NOMO-1 treated with dmso at 0.1 percent for 144 hours (cell line): ENCODE results near the gene JSRP1.

Source experiments
- DNase-seq: peaks from one replicate; lab custom pipeline; 2025; ENCODE audit not compliant: unreplicated experiment; lab: John Stamatoyannopoulos, UW

Gene JSRP1

DNA sequence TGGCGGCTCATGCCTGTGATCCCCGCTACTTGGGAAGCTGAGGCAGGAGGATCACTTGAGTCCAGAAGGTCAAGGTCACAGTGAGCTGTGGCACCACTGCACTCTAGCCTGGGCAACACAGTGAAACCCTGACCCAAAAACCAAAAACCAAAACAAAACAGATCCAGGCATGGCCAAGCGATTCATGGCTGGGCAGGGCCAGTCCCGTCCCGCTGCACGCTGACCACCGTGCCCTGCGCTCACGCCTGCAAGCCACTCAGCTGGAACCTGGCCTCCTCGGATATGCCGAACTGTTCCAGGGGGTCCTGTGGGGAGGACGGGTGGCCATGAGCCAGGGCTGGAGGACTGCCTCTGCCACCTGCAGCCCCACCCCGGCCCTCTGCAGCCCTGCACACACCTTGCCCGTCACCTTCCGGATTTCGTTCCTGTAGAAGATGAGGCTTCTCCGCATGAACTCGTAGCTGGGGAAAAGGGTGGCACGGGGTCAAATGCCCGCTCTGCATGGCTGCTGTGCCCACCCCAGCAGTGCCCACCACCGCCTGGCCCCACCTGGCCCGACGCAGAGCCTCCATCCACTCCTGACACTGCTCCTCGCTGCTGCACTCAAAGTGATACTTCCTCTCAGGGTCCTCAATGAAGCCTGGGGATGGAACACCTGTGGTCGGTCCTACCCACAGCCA is 22.5 kb downstream of the JSRP1 start:
- no peak for DNase-seq

DNA sequence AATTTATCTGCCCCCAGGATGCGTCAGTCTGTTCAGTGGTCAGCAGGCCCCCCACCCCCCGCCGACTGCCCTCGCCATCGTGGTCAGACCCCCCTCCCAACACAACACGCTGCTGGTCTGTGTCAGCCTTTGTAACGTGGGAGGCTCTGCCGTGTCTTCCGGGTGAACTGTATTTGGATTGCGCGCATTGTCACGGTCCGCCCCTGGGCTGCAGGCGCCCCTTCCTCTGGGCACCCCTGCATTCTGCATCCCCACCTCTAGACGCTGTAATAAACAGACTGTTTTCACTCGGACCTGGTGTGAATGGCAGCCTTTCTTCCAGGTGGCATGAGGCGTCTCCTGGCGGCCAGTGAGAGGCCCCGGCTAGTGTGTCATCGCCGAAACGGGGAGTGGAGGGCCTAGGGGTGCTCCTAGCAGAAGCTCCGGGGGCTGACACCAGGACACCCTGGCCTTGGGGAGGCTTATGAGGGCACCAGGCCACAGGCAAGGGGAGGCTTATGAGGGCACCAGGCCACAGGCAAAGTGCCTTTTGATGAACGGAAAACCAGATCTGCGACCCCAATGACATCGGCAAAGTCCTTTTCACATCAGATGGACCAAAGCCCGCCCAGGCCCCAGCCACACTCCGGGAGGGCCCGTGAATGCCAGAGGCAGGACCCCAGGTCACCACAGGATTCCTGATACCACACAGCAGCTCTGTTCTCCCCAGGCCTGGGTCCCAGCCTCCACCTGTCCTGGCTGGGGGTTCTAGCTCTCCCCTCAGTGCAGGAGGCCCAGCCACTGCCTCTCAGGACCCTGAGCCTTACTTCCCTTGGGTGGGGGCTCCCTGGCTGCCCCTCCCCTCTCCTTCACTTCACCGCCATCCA is 23.7 kb downstream of the JSRP1 start:
- DNase-seq, result no peak

DNA sequence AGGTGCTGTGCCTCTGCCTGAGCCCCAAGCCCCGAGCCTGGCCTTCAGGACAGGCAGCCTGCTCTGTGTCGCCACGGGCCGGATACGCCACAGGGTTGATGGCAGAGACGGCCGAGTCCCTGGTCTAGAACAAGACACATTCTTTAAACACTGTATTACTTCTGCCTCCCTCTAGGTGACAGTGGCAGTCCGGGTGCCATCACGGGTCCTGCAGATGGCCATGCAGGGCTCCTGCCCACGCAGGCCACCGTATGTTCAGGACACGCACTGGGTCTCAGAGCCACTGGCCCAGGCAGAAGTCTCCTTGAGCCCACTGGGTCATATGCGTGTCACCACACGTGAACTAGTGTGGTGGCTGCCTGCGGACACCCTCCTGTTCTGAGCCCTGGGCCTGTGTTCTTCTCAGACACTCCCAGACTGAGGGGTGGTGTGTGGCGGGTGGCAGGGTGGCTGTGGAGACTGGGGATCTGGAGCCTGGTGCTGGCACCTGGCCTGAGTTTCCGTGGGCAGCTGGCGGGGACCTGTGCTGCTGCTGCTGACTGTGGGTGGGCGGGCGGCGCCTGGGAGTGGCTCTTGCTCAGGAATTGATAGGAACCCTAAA is 24.5 kb downstream of the JSRP1 start:
- DNase-seq, result no peak

DNA sequence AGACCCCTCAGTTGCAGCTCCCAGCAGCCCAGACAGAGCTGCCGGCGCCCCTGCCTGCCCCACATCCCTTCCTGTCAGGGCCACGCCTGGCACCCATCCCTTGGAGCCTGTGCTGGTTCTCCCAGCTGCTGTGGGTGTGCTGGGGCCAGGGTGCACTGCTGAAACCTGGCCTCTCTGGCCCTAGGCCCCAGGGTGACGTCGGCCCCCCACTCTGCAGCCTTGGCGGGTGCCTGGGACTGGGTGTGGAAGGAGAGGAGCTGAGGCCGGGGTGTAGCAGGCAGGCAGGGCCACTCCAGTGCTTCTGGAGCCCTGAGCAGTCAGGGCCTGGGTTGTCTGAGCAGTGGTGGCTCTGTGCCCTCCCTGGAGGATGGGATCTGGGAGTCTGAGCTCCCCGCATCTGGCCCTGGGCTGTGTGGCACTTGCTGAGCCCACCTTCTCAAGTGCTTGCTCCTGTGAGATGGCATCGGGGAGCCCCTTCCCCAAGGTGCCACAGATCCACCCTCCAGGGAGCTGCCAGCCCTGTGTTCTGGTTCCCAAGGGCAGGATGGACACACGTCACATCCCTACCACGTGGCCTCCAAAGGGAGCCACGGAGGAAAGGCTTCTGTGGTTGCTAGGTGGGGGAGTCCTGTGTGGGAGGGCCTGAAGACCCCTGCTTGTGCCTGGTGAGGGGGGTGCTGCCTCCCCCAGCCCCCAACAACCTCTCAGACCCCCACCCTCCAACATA is 25.2 kb downstream of the JSRP1 start:
- DNase-seq, result no peak

DNA sequence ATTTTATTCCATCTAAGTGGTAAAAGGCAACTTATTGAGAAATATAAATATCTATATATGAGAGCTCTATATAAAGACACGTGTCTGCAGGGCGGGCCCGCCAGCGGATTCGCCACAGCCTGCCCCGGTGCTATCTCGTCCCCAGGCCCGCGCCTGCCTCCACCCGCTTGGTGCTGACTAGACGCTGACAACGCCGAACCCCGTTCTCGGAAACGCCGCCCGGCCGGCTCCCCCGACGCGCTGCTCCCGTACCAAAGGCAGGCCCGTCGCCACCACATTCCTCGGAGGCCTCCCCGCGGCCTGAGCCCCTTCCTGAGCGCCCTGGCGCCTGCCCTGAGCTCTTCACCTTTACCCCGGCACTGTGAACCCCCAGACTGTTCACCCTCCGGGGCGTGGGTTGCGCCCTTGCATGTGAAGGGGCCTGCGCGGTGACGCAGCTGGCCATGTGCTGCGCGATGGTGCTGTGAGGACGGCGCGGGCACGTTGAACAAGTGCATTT is 26.1 kb downstream of the JSRP1 start:
- no peak for DNase-seq

DNA sequence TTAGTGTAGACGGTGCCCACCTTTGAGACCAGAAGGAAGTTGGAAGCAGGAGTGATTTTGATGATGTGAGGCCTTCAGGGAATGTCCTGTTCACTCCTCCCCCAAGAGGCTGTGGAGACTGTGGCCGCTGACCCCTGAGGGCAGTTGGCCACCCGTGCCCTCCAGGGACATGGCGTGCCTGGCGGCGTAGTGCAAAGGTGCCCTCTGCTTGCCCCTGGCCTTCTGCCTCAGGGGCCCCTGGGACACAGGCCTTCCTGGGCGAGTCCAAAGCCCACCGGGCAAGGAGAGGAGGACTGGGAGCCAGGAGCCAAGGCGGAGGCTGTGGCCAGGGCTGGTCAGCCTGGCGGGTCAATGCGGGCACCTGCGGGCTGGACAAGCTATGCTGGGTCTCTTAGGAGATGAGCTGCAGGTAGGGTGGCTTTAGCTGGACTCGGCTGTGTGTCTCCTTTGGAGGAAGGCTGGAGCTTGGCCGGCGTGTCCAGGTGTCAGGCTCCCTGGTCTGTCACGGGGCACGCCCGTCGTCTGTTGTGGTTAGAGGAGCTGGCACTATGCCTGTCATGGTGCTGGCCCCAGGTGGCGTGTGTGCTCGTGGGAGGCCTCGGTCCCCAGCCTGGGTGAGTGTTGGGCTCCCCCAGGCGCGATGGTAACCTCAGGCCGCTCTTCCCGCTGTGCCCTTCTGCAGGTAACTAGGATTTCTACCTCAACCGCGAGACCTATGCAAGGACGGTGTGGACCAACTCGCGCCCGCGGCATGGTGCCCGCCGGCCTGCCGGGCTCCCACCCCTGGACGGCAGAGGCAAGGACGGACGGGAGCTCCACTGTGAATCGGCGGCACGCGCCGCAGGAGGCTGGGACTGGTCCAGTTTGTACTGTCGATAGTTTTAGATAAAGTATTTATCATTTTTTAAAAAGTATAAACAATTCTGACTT is 26.8 kb downstream of the JSRP1 start:
- no peak for DNase-seq

DNA sequence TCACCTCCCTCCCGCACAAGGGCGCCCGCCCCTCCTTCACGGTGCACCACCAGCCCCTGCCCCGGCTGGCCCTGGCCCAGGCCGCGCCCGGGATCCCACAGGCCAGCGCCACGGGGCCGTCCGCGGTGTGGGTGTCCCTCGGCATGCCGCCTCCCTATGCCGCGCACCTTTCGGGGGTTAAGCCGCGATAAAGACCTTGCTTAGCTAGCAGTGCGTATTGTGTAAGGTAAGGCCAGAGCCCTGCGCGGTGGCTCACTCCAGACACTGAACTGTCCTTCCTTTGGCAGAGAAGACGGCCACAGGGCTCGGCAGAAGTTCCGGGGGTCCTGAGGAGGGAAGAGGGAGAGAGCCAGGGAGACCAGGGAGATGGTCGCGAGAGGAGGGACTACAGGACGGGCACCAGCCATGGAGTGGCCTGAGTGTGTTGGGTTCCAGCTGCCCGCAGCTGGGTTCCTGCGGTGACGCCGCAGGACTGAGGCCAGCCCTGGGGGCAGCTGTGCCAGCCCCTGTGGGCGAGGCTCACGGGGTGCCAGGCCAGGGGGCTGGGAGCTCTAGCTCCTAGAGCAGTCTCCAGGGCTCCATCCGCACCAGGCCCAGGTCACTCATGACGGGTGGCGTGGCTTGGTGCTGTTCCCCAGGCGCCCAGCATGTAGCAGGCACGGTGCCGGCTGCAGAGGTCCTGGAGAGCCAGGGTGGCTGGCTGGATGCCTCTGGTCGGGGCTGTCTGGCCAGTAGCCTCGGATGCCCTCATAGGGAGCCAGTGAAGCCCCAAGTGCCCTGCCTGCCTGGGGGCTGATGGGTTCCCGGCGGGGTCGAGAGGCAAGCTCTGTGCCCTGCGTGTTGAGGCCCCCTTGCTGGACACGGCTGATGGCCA is 27.8 kb downstream of the JSRP1 start:
- no peak for DNase-seq

DNA sequence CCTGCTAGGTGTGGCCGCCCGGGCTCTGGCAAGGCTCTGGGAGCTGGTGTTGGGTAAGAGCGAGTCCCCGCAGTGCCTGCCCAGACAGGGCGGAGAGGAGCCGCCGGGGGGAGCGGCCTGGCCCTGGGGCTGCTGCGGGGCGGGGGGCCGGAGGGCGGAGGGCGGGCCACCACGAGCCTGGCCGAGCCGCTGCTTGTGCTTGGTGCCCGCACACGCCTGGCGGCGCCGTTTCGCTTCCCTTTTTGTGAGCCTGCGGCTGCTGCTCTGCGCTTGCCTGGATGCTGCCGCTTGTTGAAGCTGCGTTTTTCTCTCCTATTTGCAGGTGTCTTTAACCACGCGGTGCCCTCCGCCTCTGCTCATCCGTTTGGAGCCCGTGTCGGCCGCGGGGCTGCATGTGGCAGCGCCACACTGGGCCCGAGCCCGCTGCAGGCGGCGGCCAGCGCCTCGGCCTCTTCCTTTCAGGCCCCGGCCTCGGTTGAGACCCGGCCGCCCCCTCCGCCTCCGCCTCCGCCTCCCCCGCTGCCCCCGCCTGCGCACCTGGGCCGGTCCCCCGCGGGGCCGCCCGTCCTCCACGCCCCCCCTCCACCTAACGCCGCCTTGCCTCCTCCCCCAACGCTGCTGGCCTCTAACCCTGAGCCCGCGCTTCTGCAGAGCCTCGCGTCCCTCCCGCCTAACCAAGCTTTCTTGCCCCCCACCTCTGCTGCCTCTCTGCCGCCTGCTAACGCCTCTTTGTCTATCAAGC is 28.6 kb downstream of the JSRP1 start:
- DNase-seq, result peak; percentile 90

DNA sequence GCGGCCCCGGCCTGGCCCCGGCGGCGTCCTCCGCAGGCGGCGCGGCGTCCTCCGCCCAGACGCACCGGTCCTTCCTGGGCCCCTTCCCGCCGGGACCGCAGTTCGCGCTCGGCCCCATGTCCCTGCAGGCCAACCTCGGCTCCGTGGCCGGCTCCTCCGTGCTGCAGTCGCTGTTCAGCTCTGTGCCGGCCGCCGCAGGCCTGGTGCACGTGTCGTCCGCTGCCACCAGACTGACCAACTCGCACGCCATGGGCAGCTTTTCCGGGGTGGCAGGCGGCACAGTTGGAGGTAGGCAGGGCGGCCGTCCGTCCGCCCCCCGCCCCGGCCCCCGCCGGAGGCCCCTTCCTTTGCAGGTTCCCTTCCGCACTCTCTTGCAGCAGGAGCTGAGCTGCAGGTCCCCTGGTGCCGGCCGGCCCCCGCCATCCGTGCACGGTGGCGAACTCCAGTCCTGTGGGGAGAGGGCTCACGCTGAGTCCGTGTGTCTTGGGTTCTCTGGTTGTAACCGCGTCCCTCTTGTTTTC is 29.3 kb downstream of the JSRP1 start:
- no peak for DNase-seq

DNA sequence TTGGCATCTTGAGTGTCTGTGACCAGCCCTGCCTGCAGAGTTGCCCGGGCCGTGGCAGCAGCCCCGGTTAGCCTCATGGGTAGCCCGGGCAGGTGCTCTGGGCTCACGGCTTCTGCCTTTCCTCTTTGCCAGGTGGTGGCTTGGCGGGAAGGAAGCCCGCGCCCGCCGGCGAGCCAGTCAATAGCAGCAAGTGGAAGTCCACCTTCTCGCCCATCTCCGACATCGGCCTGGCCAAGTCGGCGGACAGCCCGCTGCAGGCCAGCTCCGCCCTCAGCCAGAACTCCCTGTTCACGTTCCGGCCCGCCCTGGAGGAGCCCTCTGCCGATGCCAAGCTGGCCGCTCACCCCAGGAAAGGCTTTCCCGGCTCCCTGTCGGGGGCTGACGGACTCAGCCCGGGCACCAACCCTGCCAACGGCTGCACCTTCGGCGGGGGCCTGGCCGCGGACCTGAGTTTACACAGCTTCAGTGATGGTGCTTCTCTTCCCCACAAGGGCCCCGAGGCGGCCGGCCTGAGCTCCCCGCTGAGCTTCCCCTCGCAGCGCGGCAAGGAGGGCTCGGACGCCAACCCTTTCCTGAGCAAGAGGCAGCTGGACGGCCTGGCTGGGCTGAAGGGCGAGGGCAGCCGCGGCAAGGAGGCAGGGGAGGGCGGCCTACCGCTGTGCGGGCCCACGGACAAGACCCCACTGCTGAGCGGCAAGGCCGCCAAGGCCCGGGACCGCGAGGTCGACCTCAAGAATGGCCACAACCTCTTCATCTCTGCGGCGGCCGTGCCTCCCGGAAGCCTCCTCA is 30.0 kb downstream of the JSRP1 start:
- DNase-seq, result no peak

DNA sequence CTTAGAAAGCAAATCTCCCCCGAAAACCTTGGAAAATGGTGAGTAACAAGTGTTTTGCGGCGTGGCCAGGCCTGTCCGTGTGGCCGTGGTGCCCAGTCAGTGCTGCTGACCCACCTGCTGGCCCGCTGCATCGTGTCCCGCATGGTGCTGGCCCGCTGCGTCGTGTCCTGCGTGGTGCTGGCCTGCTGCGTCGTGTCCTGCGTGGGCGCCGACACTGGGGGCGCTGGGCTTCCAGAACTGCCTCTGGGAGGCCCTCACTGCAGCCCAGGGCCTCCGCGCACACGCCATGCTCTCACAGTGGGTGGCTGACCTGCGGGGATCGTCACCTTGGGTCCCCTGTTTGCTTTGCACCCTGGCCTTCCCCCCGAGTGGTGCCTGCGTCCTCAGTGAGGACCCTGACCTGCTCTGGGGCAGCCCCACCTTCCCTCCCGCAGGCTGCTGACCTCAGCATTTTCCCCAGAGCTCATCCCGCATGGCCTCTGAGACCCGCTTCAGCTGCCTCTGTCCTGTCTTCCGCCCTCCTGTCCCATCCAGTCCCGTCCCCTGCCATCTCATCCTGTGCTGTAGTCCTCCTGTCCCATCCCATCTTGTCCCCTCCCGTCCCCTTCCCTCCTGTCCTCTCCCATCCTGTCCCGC is 30.7 kb downstream of the JSRP1 start:
- no peak for DNase-seq

DNA sequence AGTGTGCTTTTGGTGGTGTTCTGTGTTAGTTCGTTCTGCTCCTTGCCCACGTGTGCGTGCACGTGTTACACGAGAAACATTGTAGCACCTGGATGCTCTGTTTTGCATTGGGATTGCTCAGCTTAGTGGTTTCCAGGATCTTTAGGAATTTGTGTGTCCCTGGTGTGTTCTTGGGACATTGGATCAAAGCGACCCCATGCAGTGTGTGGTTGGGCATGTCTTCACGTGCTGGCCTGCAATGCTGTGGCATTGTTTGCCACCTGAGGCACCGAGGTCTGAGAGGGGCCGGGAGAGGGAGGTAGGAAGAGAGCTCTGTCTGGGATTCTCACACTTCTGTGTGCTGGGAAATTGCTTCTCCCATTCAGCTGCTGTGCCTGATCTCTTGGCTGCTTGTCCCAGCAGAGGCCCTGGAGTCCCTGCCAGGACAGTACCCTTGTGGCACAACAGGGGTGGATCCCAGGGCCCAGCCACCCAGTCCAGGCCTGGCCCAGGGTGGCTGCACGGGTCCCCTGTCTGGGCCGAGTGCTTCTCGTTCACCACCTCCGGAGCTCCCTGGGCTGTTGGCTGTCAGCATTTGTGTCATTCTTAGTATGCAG is 31.4 kb downstream of the JSRP1 start:
- no peak for DNase-seq

DNA sequence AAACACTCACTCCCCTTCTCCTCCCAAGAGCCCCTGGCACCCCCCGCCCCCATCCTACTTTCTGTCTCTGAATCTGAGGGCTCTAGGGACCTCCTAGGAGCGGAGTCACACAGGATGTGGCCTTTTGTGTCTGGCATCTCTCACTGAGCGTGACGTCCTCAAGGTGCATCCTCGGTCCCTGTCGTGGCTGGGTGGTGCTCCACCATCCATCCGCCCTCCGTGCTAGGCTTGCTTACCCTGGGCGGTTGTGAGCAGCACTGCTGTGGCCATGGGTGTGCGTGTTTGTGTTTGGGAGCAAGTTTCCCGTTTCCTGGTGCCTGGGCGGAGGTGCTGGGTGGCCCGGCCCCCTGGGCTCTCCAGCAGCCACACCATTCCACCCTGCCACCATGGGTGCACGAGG is 32.3 kb downstream of the JSRP1 start:
- DNase-seq, result no peak

DNA sequence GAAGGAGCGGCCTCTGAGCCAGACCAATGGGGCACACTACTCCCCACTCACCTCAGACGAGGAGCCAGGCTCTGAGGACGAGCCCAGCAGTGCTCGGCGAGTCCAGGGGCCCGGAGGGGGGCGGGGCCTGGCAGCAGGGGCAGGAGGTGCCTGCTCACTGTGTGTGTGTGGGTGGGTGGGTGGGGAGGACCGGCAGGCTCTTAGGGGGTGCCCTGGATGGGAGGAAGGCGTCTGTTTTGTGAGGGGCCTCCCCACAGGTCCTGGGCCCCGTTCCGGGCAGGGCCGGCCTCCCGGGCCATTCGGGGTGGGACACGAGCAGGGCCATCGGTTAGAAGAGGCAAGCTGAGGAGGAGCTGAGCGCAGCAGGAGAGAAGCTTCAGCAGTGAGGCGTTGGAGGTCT is 32.8 kb downstream of the JSRP1 start:
- DNase-seq, result no peak

DNA sequence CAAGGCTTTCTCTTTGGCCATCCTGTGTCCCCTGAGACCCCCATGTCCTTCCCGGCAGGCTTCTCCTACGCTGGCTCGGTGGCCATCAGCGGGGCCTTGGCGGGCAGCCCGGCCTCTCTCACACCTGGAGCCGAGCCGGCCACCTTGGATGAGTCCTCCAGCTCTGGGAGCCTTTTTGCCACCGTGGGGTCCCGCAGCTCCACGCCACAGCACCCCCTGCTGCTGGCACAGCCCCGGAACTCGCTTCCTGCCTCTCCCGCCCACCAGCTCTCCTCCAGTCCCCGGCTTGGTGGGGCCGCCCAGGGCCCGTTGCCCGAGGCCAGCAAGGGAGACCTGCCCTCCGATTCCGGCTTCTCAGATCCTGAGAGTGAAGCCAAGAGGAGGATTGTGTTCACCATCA is 34.3 kb downstream of the JSRP1 start:
- DNase-seq, result no peak

DNA sequence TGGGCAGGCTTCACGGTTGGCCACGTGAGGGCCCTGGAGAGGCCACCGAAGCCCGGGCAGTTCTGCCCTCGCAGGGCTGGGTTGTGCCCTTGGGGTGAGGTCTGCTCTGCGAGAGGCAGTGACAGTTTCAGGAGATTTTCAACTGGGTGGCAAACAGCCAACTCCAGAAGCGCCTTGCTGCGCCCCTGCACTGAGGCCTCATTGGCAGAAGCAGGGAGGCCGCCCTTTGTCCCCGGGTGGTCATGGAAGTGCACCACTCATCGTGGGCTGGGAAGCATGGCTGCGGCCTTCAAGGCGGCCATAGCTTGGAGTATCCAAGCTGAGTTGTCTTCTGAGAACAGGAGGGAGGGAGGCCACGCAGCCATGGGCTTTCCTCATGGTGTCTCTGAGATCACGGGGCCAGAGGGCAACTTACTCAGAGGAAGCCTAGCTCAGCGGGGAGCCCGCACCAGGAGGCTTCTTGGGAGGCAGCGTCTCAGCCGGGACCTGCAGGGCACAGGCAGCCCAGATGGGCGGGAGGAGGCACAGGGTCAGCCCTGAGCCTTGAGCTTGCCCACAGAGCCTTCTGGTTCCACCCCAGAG is 34.9 kb downstream of the JSRP1 start:
- DNase-seq, result no peak
